Calu3 (cell line): ENCODE results near the gene ZNF232. TPM values are rescaled to one million over a fixed set of nuclear protein-coding genes. Genes with fewer than 3 reads are reported as not detected.

Source experiments
- BruUV-seq: library from RNA; stranded (reverse); fragments of 400-500 nt; replicated peaks from 2 replicates; lab custom pipeline; 2021; lab: Mats Ljungman, UMichigan
- CTCF ChIA-PET: fragments of 300-600 bp; sonication (Branson Sonifier 250); formaldehyde crosslinking; loops from one replicate; lab custom pipeline; 2022; ENCODE audit warnings: antibody characterized with exemption; lab: Charles Lee
- DNase-seq: peaks from one replicate; pipeline ENCODE4 v3.0.0; 2022
- H3K27ac Mint-ChIP-seq: one replicate; pipeline ENCODE4 v1.8.0; 2022; ENCODE audit warnings: mixed read lengths; ENCODE audit not compliant: unreplicated experiment
- H3K27me3 Mint-ChIP-seq: one replicate; pipeline ENCODE4 v1.8.0; 2022; ENCODE audit warnings: mixed read lengths; ENCODE audit not compliant: unreplicated experiment
- H3K36me3 Mint-ChIP-seq: one replicate; pipeline ENCODE4 v1.8.0; 2022; ENCODE audit warnings: mild to moderate bottlenecking, moderate library complexity, mixed read lengths; ENCODE audit not compliant: insufficient read depth, unreplicated experiment
- H3K4me1 Mint-ChIP-seq: one replicate; pipeline ENCODE4 v1.8.0; 2022; ENCODE audit warnings: mild to moderate bottlenecking, low read depth, mixed read lengths; ENCODE audit not compliant: unreplicated experiment
- H3K4me3 Mint-ChIP-seq: one replicate; pipeline ENCODE4 v1.8.0; 2022; ENCODE audit warnings: mild to moderate bottlenecking, low read depth, moderate library complexity, mixed read lengths; ENCODE audit not compliant: unreplicated experiment
- H3K9me3 Mint-ChIP-seq: one replicate; pipeline ENCODE4 v1.8.0; 2022; ENCODE audit warnings: low read depth, mixed read lengths; ENCODE audit not compliant: unreplicated experiment
- CTCF ChIP-seq: fragments of 200-600 bp; IDR thresholded peaks from one replicate; pipeline ENCODE4 v1.8.0; 2022; ENCODE audit warnings: antibody characterized with exemption; ENCODE audit not compliant: unreplicated experiment
- intact Hi-C: fragments of 100-400 bp; cut with micrococcal nuclease; formaldehyde crosslinking; loops from one replicate; pipeline ENCODE4 v1.10.0; 2022; ENCODE audit not compliant: unreplicated experiment
- total RNA-seq: library from RNA; stranded (reverse); gene quantifications from 2 replicates; pipeline ENCODE4 v1.2.3, GENCODE V29; 2022

The ZNF232 gene
- total RNA-seq, 1 experiment from 2014 or later = 8.4 TPM

- no peak overlapping the region for H3K4me3 Mint-ChIP-seq
- H3K9me3 Mint-ChIP-seq = no peaks in the 10 kb centered on the region
- no peak for DNase-seq
- intact Hi-C loops = no loop called here
- H3K36me3 Mint-ChIP-seq = peaks cover 5% of the 10 kb centered on the region
- no TSS peak for BruUV-seq
- no peak for TF ChIP-seq CTCF
- CTCF ChIA-PET = no interaction called here
- peaks cover 70% of the 10 kb centered on the region for H3K27me3 Mint-ChIP-seq
- H3K4me1 Mint-ChIP-seq = no peaks in the 10 kb centered on the region
- no peak overlapping the region for H3K27ac Mint-ChIP-seq
Observed at GRCh38 chr17:5120036-5120435, 8.4 kb upstream of the ZNF232 start.

GRCh38 chr17:5118219-5118618 lies 6.5 kb upstream of the ZNF232 start:
- H3K27ac Mint-ChIP-seq = no peak overlapping the region
- intact Hi-C loops = no loop called here
- peaks cover 5% of the 10 kb centered on the region for H3K36me3 Mint-ChIP-seq
- no peak for TF ChIP-seq CTCF
- peaks cover 57% of the 10 kb centered on the region for H3K27me3 Mint-ChIP-seq
- CTCF ChIA-PET = no interaction called here
- H3K4me3 Mint-ChIP-seq = no peak overlapping the region
- BruUV-seq = no TSS peak
- DNase-seq = no peak
- no peaks in the 10 kb centered on the region for H3K4me1 Mint-ChIP-seq
- H3K9me3 Mint-ChIP-seq = no peaks in the 10 kb centered on the region

GRCh38 chr17:5115673-5116651 lies 4.3 kb upstream of the ZNF232 start, which contains the start of gene USP6:
TSS of gene USP6 (plus strand) at chr17:5116032. CDS start at chr17:5130368, 14,336 bp downstream.
- no TSS peak for BruUV-seq
- no peak for DNase-seq
- Mint-ChIP-seq H3K36me3 (peaks cover 12% of the 10 kb centered on the region), H3K4me3 (no peak within 1 kb of the TSS), H3K27me3 (peaks cover 40% of the 10 kb centered on the region), H3K4me1 (peaks cover 9% of the 10 kb centered on the region), H3K27ac (no peak within 1 kb of the TSS), H3K9me3 (no peaks in the 10 kb centered on the region)
- intact Hi-C loops = no loop called here
- TF ChIP-seq CTCF = no peak
- CTCF ChIA-PET = no interaction called here

- H3K36me3 Mint-ChIP-seq = peaks cover 42% of the 10 kb centered on the region
- intact Hi-C loops = no loop called here
- no peak overlapping the region for H3K27ac Mint-ChIP-seq
- peak overlapping the region; percentile 75 for H3K4me3 Mint-ChIP-seq
- peaks cover 15% of the 10 kb centered on the region for H3K4me1 Mint-ChIP-seq
- BruUV-seq = no TSS peak
- CTCF ChIA-PET = interaction anchor here (0.6 kb wide), 1 partner anchor 75 kb away, joined by 4 read pairs; no protein-coding TSS in a partner anchor
- no peak for TF ChIP-seq CTCF
- peaks cover 16% of the 10 kb centered on the region for H3K9me3 Mint-ChIP-seq
- DNase-seq = no peak
- no peaks in the 10 kb centered on the region for H3K27me3 Mint-ChIP-seq
Observed at GRCh38 chr17:5110816-5111215, 862 bp downstream of the ZNF232 start.
